GM18867 (cell line): ENCODE data around the gene HPRT1.
"Not testable (repeated sequence)": the region's sequence is repeated elsewhere in the genome, so short reads cannot be mapped to it uniquely, and the experiment has no call there.

Experiments
- ATAC-seq: cut with Tn5 transposase; IDR thresholded peaks from one replicate; pipeline ENCODE4 v1.9.1; 2021; ENCODE audit warnings: mild to moderate bottlenecking, moderate library complexity; ENCODE audit not compliant: unreplicated experiment

HPRT1 gene

GRCh38 chrX:134460005-134460861, at the start of gene HPRT1:
Gene HPRT1 (plus strand): TSS chrX:134460165. CDS start chrX:134460312, 147 bp downstream.
- ATAC-seq: peak; percentile 86

GRCh38 chrX:134416087-134416486, 43.9 kb upstream of the HPRT1 start:
- ATAC-seq: no peak

- no peak for ATAC-seq
Observed at GRCh38 chrX:134418317-134419113, 41.5 kb upstream of the HPRT1 start.

GRCh38 chrX:134419784-134420183, 40.2 kb upstream of the HPRT1 start:
- no peak for ATAC-seq

GRCh38 chrX:134423606-134424005, 36.4 kb upstream of the HPRT1 start:
- no peak for ATAC-seq

- no peak for ATAC-seq
Observed at GRCh38 chrX:134426281-134426680, 33.7 kb upstream of the HPRT1 start.

- ATAC-seq: no peak
Observed at GRCh38 chrX:134431894-134432293, 28.1 kb upstream of the HPRT1 start.

GRCh38 chrX:134435894-134436293, 24.1 kb upstream of the HPRT1 start:
- no peak for ATAC-seq

- ATAC-seq: no peak
Observed at GRCh38 chrX:134443020-134443419, 16.9 kb upstream of the HPRT1 start.

- no peak for ATAC-seq
Observed at GRCh38 chrX:134443461-134443860, 16.5 kb upstream of the HPRT1 start.

GRCh38 chrX:134444681-134445080, 15.3 kb upstream of the HPRT1 start:
- ATAC-seq: no peak

GRCh38 chrX:134452596-134452995, 7.4 kb upstream of the HPRT1 start:
- no peak for ATAC-seq

- ATAC-seq: no peak
Observed at GRCh38 chrX:134453631-134454030, 6.3 kb upstream of the HPRT1 start.

- ATAC-seq: no peak
Observed at GRCh38 chrX:134454506-134454905, 5.5 kb upstream of the HPRT1 start.

GRCh38 chrX:134457708-134458107, 2.3 kb upstream of the HPRT1 start:
- ATAC-seq: no peak

- peak; percentile 20 for ATAC-seq
Observed at GRCh38 chrX:134459683-134460004, 321 bp upstream of the HPRT1 start.

- peak; percentile 8 for ATAC-seq
Observed at GRCh38 chrX:134460862-134461220, 876 bp downstream of the HPRT1 start.

- ATAC-seq: no peak
Observed at GRCh38 chrX:134461437-134461836, 1.5 kb downstream of the HPRT1 start.

- no peak for ATAC-seq
Observed at GRCh38 chrX:134462927-134463326, 3.0 kb downstream of the HPRT1 start.

GRCh38 chrX:134464453-134464852, 4.5 kb downstream of the HPRT1 start:
- not testable (repeated sequence) for ATAC-seq

GRCh38 chrX:134469486-134469885, 9.5 kb downstream of the HPRT1 start:
- ATAC-seq: no peak

GRCh38 chrX:134470013-134470412, 10.0 kb downstream of the HPRT1 start:
- ATAC-seq: no peak
